ENCODE measurements around the gene CHMP1B.
"Not testable (repeated sequence)": the region's sequence is repeated elsewhere in the genome, so short reads cannot be mapped to it uniquely, and the experiment has no call there.

The CHMP1B gene

DNA sequence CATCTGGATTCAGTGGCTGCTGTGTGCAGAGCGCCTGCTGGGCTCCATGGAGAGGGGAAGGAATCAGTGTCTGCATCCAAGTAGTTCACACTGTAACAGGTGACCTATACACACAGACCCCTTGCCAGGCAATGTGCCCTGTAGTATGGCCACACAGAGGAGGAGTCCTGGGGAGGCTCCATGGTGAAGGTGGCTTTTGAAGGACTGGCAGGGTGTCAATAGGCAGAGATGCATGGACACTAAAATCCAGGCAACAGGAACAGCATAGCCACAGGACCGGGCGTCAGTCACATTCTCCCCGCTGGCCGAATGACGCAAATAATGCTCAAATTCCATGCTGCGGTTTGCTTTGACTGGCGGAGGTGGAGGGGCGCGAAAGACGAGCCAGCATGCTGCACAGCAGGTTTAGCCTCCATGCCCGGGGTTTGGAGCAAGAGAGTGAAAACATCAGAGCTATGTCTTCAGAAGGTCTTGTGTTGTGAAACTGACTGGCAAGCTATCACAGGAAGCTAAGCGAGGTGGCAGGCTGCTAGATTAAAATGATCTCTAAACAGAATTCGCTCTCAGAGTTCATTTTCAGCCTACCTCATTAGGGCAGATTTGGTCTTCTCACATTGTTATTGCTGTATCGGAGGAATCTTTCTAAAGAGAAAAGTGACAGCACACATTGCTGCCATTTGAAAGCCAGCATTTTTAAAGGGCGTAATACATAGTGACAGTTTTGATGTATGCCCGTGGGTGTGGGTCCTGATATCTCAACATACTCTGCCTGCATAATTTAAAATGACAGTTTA, 1.2 kb upstream of the CHMP1B start:
- Histone ChIP-seq H3K4me3 (ENCODE audit: insufficient read length, low read depth) (no peak overlapping the region), H3K9me3 (ENCODE audit: insufficient read depth, low read length) (no peaks in the 10 kb centered on the region), H3K27me3 (ENCODE audit: insufficient read depth, insufficient read length) (no peaks in the 10 kb centered on the region), H3K36me3 (ENCODE audit: insufficient read depth, insufficient read length, low read length) (peaks cover 5% of the 10 kb centered on the region), H3K9ac (ENCODE audit: insufficient read length, low read depth) (no peak overlapping the region), H3K4me1 (ENCODE audit: insufficient read depth, insufficient read length) (peaks cover 3% of the 10 kb centered on the region)
- TF ChIP-seq SUZ12 (IDR thresholded peaks at IDR 0.05; ENCODE audit: extremely low read depth, insufficient read depth, insufficient read length) (no peak), ZNF274 (IDR thresholded peaks at IDR 0.05; ENCODE audit: low read depth, low read length) (no peak), YY1 (IDR thresholded peaks at IDR 0.05; ENCODE audit: insufficient read depth, insufficient read length) (no peak)
- no peak for DNase-seq (ENCODE audit: low read depth, low spot score)

DNA sequence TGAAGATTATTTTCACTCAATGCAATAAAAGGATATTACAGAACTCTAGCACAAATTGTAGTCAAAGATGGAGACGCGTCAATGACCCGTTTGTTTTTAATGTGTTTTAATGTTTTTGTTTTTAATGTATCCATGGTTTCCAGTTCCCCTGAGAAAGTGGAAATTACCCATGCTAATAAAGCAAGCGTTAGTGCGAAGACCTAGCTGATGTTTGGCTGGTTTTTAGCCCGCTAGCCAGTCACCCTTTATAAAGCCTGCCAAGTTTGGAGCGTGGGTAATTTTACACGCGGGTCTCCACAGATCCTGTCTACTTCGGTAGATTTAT, 430 bp upstream of the CHMP1B start:
- H3K27me3 ChIP-seq (ENCODE audit: insufficient read depth, insufficient read length), result no peaks in the 10 kb centered on the region
- TF ChIP-seq ZNF274 (IDR thresholded peaks at IDR 0.05; ENCODE audit: low read depth, low read length), result no peak
- no peak for TF ChIP-seq YY1 (IDR thresholded peaks at IDR 0.05; ENCODE audit: insufficient read depth, insufficient read length)
- TF ChIP-seq SUZ12 (IDR thresholded peaks at IDR 0.05; ENCODE audit: extremely low read depth, insufficient read depth, insufficient read length), result no peak
- peak overlapping the region; percentile 46 for H3K9ac ChIP-seq (ENCODE audit: insufficient read length, low read depth)
- no peaks in the 10 kb centered on the region for H3K9me3 ChIP-seq (ENCODE audit: insufficient read depth, low read length)
- H3K4me1 ChIP-seq (ENCODE audit: insufficient read depth, insufficient read length), result peaks cover 3% of the 10 kb centered on the region
- H3K4me3 ChIP-seq (ENCODE audit: insufficient read length, low read depth), result peak overlapping the region; percentile 90
- DNase-seq (ENCODE audit: low read depth, low spot score), result no peak
- peaks cover 5% of the 10 kb centered on the region for H3K36me3 ChIP-seq (ENCODE audit: insufficient read depth, insufficient read length, low read length)

DNA sequence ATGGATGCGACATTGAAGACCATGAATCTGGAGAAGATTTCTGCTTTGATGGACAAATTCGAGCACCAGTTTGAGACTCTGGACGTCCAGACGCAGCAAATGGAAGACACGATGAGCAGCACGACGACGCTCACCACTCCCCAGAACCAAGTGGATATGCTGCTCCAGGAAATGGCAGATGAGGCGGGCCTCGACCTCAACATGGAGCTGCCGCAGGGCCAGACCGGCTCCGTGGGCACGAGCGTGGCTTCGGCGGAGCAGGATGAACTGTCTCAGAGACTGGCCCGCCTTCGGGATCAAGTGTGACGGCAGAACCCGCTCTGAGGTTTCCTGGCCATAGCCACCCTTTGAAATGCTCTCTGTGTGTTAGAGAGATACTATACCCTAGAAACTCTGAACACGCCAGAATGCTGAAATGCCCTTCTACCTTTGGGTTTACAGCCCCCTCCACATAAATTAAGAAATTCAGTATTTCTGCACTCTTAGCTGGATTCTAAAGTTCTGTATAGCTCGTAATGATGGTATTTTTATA, 659 bp downstream of the CHMP1B start:
- Histone ChIP-seq H3K36me3 (ENCODE audit: insufficient read depth, insufficient read length, low read length) (peaks cover 5% of the 10 kb centered on the region), H3K4me1 (ENCODE audit: insufficient read depth, insufficient read length) (peaks cover 3% of the 10 kb centered on the region), H3K27me3 (ENCODE audit: insufficient read depth, insufficient read length) (no peaks in the 10 kb centered on the region), H3K9me3 (ENCODE audit: insufficient read depth, low read length) (no peaks in the 10 kb centered on the region), H3K4me3 (ENCODE audit: insufficient read length, low read depth) (peak overlapping the region; percentile 90), H3K9ac (ENCODE audit: insufficient read length, low read depth) (peak overlapping the region; percentile 90)
- TF ChIP-seq SUZ12 (IDR thresholded peaks at IDR 0.05; ENCODE audit: extremely low read depth, insufficient read depth, insufficient read length), result no peak
- TF ChIP-seq ZNF274 (IDR thresholded peaks at IDR 0.05; ENCODE audit: low read depth, low read length), result no peak
- TF ChIP-seq YY1 (IDR thresholded peaks at IDR 0.05; ENCODE audit: insufficient read depth, insufficient read length), result no peak
- no peak for DNase-seq (ENCODE audit: low read depth, low spot score)

DNA sequence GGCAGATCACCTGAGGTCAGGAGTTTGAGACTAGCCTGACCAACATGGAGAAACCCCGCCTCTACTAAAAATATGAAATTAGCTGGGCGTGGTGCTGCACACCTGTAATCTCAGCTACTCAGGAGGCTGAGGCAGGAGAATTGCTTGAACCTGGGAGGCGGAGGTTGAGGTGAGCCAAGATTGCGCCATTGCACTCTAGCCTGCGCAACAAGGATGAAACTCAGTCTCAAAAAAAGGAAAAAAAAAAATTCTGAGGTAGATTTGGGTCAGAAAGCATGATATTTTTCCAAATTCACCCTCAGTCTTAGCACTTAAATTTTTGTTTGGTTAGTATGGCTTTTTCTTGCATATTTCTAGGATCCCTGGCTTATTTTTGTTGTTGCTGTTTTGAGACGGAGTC, 3.3 kb downstream of the CHMP1B start:
- DNase-seq (ENCODE audit: low read depth, low spot score); H3K4me3 ChIP-seq (ENCODE audit: insufficient read length, low read depth); H3K4me1 ChIP-seq (ENCODE audit: insufficient read depth, insufficient read length); H3K27me3 ChIP-seq (ENCODE audit: insufficient read depth, insufficient read length); H3K9ac ChIP-seq (ENCODE audit: insufficient read length, low read depth); H3K36me3 ChIP-seq (ENCODE audit: insufficient read depth, insufficient read length, low read length); H3K9me3 ChIP-seq (ENCODE audit: insufficient read depth, low read length): not testable (repeated sequence)

DNA sequence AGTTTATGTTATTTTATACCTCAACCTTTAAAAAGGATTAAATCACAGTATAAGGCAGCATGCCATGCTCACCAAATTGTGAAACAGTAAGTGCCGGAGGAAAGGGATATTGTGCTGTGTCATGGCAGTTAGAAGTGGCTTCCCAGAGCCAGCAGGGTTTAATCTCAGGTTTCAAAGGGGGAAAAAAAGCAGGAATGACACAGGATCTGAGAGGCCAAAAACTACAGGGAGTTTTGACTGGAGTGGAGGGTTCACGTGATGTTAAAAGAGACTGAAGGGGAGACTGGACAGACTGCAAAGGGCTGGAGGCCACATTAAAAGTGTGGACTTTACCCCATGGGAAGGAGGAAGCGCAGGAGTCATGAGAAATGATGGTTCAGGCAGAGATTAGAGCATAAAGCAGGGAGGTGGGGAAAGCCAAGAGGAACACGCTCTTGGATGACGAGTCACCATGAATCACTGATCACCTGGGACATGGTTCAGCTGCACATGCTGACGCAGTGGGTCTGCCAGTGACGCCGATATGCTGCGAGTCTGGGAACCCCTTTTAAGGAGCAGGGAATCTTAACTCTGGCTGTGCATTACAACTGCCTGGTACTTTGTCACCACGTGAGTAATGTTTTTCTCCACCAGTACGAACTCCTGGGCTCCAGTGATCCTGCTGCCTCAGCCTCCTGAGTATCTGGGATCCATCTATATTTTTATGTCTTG, 6.1 kb downstream of the CHMP1B start:
- peak overlapping the region; percentile 28 for H3K4me3 ChIP-seq (ENCODE audit: insufficient read length, low read depth)
- no peak for DNase-seq (ENCODE audit: low read depth, low spot score)

DNA sequence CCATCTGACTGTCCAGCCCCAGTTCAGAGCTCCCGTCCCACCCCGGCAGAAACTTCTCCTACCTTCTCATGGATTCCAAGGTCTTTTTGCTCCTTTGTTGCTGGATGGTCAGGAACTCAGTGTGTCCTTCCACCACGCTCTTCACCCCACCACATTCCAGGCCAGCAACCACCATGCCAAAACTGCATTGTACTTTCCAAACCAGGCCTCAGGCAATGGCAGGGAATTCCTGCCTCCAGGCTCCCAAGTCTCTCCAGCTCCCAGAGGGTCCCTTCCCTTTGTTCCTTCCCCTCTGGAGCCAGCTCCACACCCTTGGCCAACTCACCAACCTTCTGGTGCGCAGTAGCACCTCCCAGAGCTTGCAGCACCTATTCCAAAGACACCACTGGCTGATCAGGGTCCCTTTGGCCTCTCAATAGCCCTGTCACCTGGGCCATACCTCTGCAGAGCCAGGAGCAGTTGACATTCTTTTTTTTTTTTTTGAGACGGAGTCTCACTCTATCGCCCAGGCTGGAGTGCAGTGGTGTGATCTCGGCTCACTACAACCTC, 8.1 kb downstream of the CHMP1B start:
- Histone ChIP-seq H3K36me3 (ENCODE audit: insufficient read depth, insufficient read length, low read length) (peaks cover 5% of the 10 kb centered on the region), H3K9me3 (ENCODE audit: insufficient read depth, low read length) (no peaks in the 10 kb centered on the region), H3K9ac (ENCODE audit: insufficient read length, low read depth) (no peak overlapping the region), H3K4me3 (ENCODE audit: insufficient read length, low read depth) (no peak overlapping the region), H3K4me1 (ENCODE audit: insufficient read depth, insufficient read length) (no peaks in the 10 kb centered on the region), H3K27me3 (ENCODE audit: insufficient read depth, insufficient read length) (no peaks in the 10 kb centered on the region)
- no peak for TF ChIP-seq SUZ12 (IDR thresholded peaks at IDR 0.05; ENCODE audit: extremely low read depth, insufficient read depth, insufficient read length)
- no peak for TF ChIP-seq ZNF274 (IDR thresholded peaks at IDR 0.05; ENCODE audit: low read depth, low read length)
- TF ChIP-seq YY1 (IDR thresholded peaks at IDR 0.05; ENCODE audit: insufficient read depth, insufficient read length), result no peak
- no peak for DNase-seq (ENCODE audit: low read depth, low spot score)

More for the DNA sequence above, 6.1 kb downstream of the CHMP1B start:
- peak overlapping the region; percentile 58 for H3K9ac ChIP-seq (ENCODE audit: insufficient read length, low read depth)
- H3K4me1 ChIP-seq (ENCODE audit: insufficient read depth, insufficient read length), result no peaks in the 10 kb centered on the region
- TF ChIP-seq ZNF274 (IDR thresholded peaks at IDR 0.05; ENCODE audit: low read depth, low read length) (no peak), SUZ12 (IDR thresholded peaks at IDR 0.05; ENCODE audit: extremely low read depth, insufficient read depth, insufficient read length) (no peak), YY1 (IDR thresholded peaks at IDR 0.05; ENCODE audit: insufficient read depth, insufficient read length) (no peak)
- H3K36me3 ChIP-seq (ENCODE audit: insufficient read depth, insufficient read length, low read length), result peaks cover 5% of the 10 kb centered on the region
- H3K9me3 ChIP-seq (ENCODE audit: insufficient read depth, low read length), result no peaks in the 10 kb centered on the region
- no peaks in the 10 kb centered on the region for H3K27me3 ChIP-seq (ENCODE audit: insufficient read depth, insufficient read length)

DNA sequence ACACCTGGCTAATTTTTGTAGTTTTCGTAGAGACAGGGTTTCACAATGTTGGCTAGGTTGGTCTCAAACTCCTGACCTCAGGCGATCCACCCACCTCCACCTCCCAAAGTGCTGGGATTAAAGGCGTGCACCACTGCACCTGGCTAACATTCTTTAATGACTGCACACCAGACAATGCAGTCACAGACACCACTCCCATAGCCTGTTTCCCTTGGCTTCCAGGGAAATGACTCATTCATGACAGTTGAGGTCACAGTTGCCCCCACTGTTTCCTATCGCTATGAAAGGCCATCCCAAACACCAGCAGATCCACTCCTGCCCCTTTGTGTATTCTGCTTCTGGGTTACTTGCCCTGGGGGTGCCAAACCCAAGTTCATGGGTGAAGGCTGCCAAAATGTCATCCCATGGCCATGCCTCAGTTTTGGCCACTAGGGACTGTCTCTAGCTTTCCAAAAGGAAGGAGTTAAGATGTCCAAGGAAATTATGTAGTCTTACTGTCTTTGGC, 8.7 kb downstream of the CHMP1B start:
- TF ChIP-seq SUZ12 (IDR thresholded peaks at IDR 0.05; ENCODE audit: extremely low read depth, insufficient read depth, insufficient read length) (no peak), ZNF274 (IDR thresholded peaks at IDR 0.05; ENCODE audit: low read depth, low read length) (no peak), YY1 (IDR thresholded peaks at IDR 0.05; ENCODE audit: insufficient read depth, insufficient read length) (no peak)
- peaks cover under 1% of the 10 kb centered on the region for H3K36me3 ChIP-seq (ENCODE audit: insufficient read depth, insufficient read length, low read length)
- no peaks in the 10 kb centered on the region for H3K9me3 ChIP-seq (ENCODE audit: insufficient read depth, low read length)
- H3K4me1 ChIP-seq (ENCODE audit: insufficient read depth, insufficient read length), result no peaks in the 10 kb centered on the region
- no peak overlapping the region for H3K9ac ChIP-seq (ENCODE audit: insufficient read length, low read depth)
- H3K4me3 ChIP-seq (ENCODE audit: insufficient read length, low read depth), result no peak overlapping the region
- DNase-seq (ENCODE audit: low read depth, low spot score), result no peak
- no peaks in the 10 kb centered on the region for H3K27me3 ChIP-seq (ENCODE audit: insufficient read depth, insufficient read length)
